IPS DF 4.7 (cell line): ENCODE measurements around the gene GBX2.

Source experiments
- DNase-seq: peaks from one replicate; pipeline ENCODE4 v3.0.0-alpha.2; 2013; ENCODE audit warnings: low spot score; ENCODE audit errors: extremely low read depth

Gene GBX2

GRCh38 chr2:236119003-236119402 is 49.2 kb downstream of the GBX2 start:
- DNase-seq, result no peak

- no peak for DNase-seq
Observed at GRCh38 chr2:236117861-236118269, 50.3 kb downstream of the GBX2 start.

GRCh38 chr2:236117401-236117800 is 50.8 kb downstream of the GBX2 start:
- no peak for DNase-seq
